GM12865 (cell line): Measurements from ENCODE around the gene ZMIZ1.

Experiments used
- DNase-seq: peaks from one replicate; pipeline ENCODE4 v3.0.0; 2010; ENCODE audit warnings: low read depth
- H3K4me3 ChIP-seq: 2 replicates; pipeline ENCODE4 v1.5.1; 2011; ENCODE audit warnings: mild to moderate bottlenecking, low read depth, low read length, control low read depth
- CTCF ChIP-seq: IDR thresholded peaks from 2 replicates; pipeline ENCODE4 v1.5.1; 2011; ENCODE audit warnings: low read length, control low read depth, low read depth, inconsistent platforms; ENCODE audit not compliant: insufficient read depth; ENCODE audit errors: missing control alignments

The ZMIZ1 gene

GRCh38 chr10:79048639-79049550 lies 19.9 kb upstream of the ZMIZ1 start:
- no peak overlapping the region for H3K4me3 ChIP-seq
- DNase-seq: no peak
- no peak for TF ChIP-seq CTCF

GRCh38 chr10:79049931-79050895 lies 18.6 kb upstream of the ZMIZ1 start:
- no peak overlapping the region for H3K4me3 ChIP-seq
- no peak for TF ChIP-seq CTCF
- no peak for DNase-seq

- DNase-seq: no peak
- no peak overlapping the region for H3K4me3 ChIP-seq
- TF ChIP-seq CTCF: no peak
Measured at GRCh38 chr10:79050896-79051555, 17.7 kb upstream of the ZMIZ1 start.

GRCh38 chr10:79051766-79052165 lies 17.0 kb upstream of the ZMIZ1 start:
- H3K4me3 ChIP-seq: no peak overlapping the region
- DNase-seq: no peak
- no peak for TF ChIP-seq CTCF

GRCh38 chr10:79052291-79053080 lies 16.3 kb upstream of the ZMIZ1 start:
- no peak overlapping the region for H3K4me3 ChIP-seq
- TF ChIP-seq CTCF: no peak
- no peak for DNase-seq

GRCh38 chr10:79053081-79053434 lies 15.7 kb upstream of the ZMIZ1 start:
- DNase-seq: no peak
- H3K4me3 ChIP-seq: no peak overlapping the region
- TF ChIP-seq CTCF: no peak
